SK-N-SH treated with all-trans-retinoic acid at 6 μM for 48 hours (cell line): Measurements from ENCODE around the gene PTPN13.

Experiments
- ATAC-seq: fragments of 200-7000 bp; cut with Tn5 transposase; 3 replicates; pipeline ENCODE4 v1.9.1; 2020; ENCODE audit warnings: mild to moderate bottlenecking, moderate library complexity
- ARNTL ChIP-seq: fragments of 450-650 bp; formaldehyde crosslinking; IDR thresholded peaks from 2 replicates; pipeline ENCODE4 v1.5.0; 2020; ENCODE audit warnings: low read depth, mild to moderate bottlenecking, moderate library complexity, borderline replicate concordance
- BACH2 ChIP-seq: fragments of 250-450 bp; sonication (Bioruptor Pico); IDR thresholded peaks from 2 replicates; pipeline ENCODE4 v1.9.0; 2021; ENCODE audit warnings: mild to moderate bottlenecking, borderline replicate concordance
- CREB5 ChIP-seq: fragments of 250-450 bp; sonication (Bioruptor Pico); IDR thresholded peaks from 2 replicates; pipeline ENCODE4 v1.5.1; 2020; ENCODE audit warnings: low read depth, mild to moderate bottlenecking, moderate library complexity
- CSDC2 ChIP-seq: fragments of 250-450 bp; sonication (Bioruptor Pico); IDR thresholded peaks from 2 replicates; pipeline ENCODE4 v1.5.0; 2020; ENCODE audit warnings: mild to moderate bottlenecking, moderate library complexity
- ESRRG ChIP-seq: fragments of 250-450 bp; sonication (Bioruptor Pico); IDR thresholded peaks from 2 replicates; pipeline ENCODE4 v1.6.1; 2021; ENCODE audit warnings: mild to moderate bottlenecking
- GLIS3 ChIP-seq: fragments of 250-450 bp; sonication (Bioruptor Pico); IDR thresholded peaks from 2 replicates; pipeline ENCODE4 v1.5.0; 2020; ENCODE audit warnings: mild to moderate bottlenecking, moderate library complexity
- ISL1 ChIP-seq: fragments of 250-450 bp; sonication (Bioruptor Pico); IDR thresholded peaks from 2 replicates; pipeline ENCODE4 v2.1.2; 2022; ENCODE audit warnings: mild to moderate bottlenecking, moderate library complexity
- OSR1 ChIP-seq: fragments of 250-450 bp; sonication (Bioruptor Pico); IDR thresholded peaks from 2 replicates; pipeline ENCODE4 v1.8.0; 2022; ENCODE audit warnings: moderate library complexity, mild to moderate bottlenecking, inconsistent platforms
- PATZ1 ChIP-seq: fragments of 250-450 bp; sonication (Bioruptor Pico); IDR thresholded peaks from 2 replicates; pipeline ENCODE4 v1.8.0; 2020; ENCODE audit warnings: mild to moderate bottlenecking, moderate library complexity, borderline replicate concordance
- POU6F1 ChIP-seq: fragments of 250-450 bp; sonication (Bioruptor Pico); IDR thresholded peaks from 2 replicates; pipeline ENCODE4 v1.8.0; 2021; ENCODE audit warnings: low read depth, mild to moderate bottlenecking, moderate library complexity, borderline replicate concordance
- PPARA ChIP-seq: fragments of 250-450 bp; sonication (Bioruptor Pico); IDR thresholded peaks from 2 replicates; pipeline ENCODE4 v1.5.0; 2020; ENCODE audit warnings: mild to moderate bottlenecking, borderline replicate concordance
- RARB ChIP-seq: fragments of 250-450 bp; sonication (Bioruptor Pico); IDR thresholded peaks from 2 replicates; pipeline ENCODE4 v1.8.0; 2021; ENCODE audit warnings: mild to moderate bottlenecking, moderate library complexity
- SNAI2 ChIP-seq: fragments of 250-450 bp; sonication (Bioruptor Pico); IDR thresholded peaks from 2 replicates; pipeline ENCODE4 v1.5.0; 2020; ENCODE audit warnings: mild to moderate bottlenecking, moderate library complexity
- TCF4 ChIP-seq: fragments of 250-450 bp; sonication (Bioruptor Pico); IDR thresholded peaks from 2 replicates; pipeline ENCODE4 v1.8.0; 2021; ENCODE audit warnings: mild to moderate bottlenecking, moderate library complexity, borderline replicate concordance
- TOX ChIP-seq: fragments of 250-450 bp; sonication (Bioruptor Pico); IDR thresholded peaks from 2 replicates; pipeline ENCODE4 v1.8.0; 2021; ENCODE audit warnings: mild to moderate bottlenecking, moderate library complexity, borderline replicate concordance
- TSHZ2 ChIP-seq: fragments of 250-450 bp; sonication (Bioruptor Pico); IDR thresholded peaks from 2 replicates; pipeline ENCODE4 v1.5.0; 2020; ENCODE audit warnings: mild to moderate bottlenecking, moderate library complexity
- ZC3H10 ChIP-seq: fragments of 250-450 bp; sonication (Bioruptor Pico); IDR thresholded peaks from 2 replicates; pipeline ENCODE4 v1.5.1; 2021; ENCODE audit warnings: mild to moderate bottlenecking, moderate library complexity
- ZFP30 ChIP-seq: fragments of 450-650 bp; formaldehyde crosslinking; IDR thresholded peaks from 2 replicates; pipeline ENCODE4 v1.5.0; 2022; ENCODE audit warnings: mild to moderate bottlenecking, moderate library complexity
- ZNF565 ChIP-seq: fragments of 450-650 bp; formaldehyde crosslinking; conservative IDR thresholded peaks from 2 replicates; pipeline ENCODE4 v1.5.0; 2020; ENCODE audit warnings: low read depth, mild to moderate bottlenecking, moderate library complexity
- ZNF70 ChIP-seq: fragments of 450-650 bp; formaldehyde crosslinking; IDR thresholded peaks from 2 replicates; pipeline ENCODE4 v1.5.0; 2020; ENCODE audit warnings: mild to moderate bottlenecking, moderate library complexity
- TF ChIP-seq, protein P1 (sequence below): fragments of 250-450 bp; sonication (Bioruptor Pico); IDR thresholded peaks from 2 replicates; pipeline ENCODE4 v1.5.1; 2021; ENCODE audit warnings: mild to moderate bottlenecking, moderate library complexity

Gene PTPN13

GRCh38 chr4:86613734-86614133 lies 19.6 kb downstream of the PTPN13 start:
- no peak for TF ChIP-seq PPARA (CRISPR knock-in tag)
- TF ChIP-seq ZC3H10 (CRISPR knock-in tag): no peak
- no peak for TF ChIP-seq BACH2 (CRISPR knock-in tag)
- no peak for TF ChIP-seq ESRRG (CRISPR knock-in tag)
- TF ChIP-seq CREB5 (CRISPR knock-in tag): no peak
- TF ChIP-seq ZFP30 (CRISPR knock-in tag): no peak
- TF ChIP-seq ZNF565: no peak
- TF ChIP-seq TSHZ2: no peak
- no peak for TF ChIP-seq TOX
- TF ChIP-seq, protein P1, sequence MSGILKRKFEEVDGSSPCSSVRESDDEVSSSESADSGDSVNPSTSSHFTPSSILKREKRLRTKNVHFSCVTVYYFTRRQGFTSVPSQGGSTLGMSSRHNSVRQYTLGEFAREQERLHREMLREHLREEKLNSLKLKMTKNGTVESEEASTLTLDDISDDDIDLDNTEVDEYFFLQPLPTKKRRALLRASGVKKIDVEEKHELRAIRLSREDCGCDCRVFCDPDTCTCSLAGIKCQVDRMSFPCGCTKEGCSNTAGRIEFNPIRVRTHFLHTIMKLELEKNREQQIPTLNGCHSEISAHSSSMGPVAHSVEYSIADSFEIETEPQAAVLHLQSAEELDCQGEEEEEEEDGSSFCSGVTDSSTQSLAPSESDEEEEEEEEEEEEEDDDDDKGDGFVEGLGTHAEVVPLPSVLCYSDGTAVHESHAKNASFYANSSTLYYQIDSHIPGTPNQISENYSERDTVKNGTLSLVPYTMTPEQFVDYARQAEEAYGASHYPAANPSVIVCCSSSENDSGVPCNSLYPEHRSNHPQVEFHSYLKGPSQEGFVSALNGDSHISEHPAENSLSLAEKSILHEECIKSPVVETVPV (CRISPR knock-in tag): no peak
- no peak for TF ChIP-seq POU6F1 (CRISPR knock-in tag)
- no peak for TF ChIP-seq ISL1
- TF ChIP-seq ZNF70 (CRISPR knock-in tag): no peak
- TF ChIP-seq CSDC2 (CRISPR knock-in tag): no peak
- TF ChIP-seq SNAI2: no peak
- TF ChIP-seq GLIS3 (CRISPR knock-in tag): no peak
- ATAC-seq: no peak

- TF ChIP-seq ZNF70 (CRISPR knock-in tag) (no peak), CSDC2 (CRISPR knock-in tag) (no peak), PATZ1 (no peak), ARNTL (CRISPR knock-in tag) (no peak), OSR1 (no peak), ZNF565 (no peak), PPARA (CRISPR knock-in tag) (no peak), POU6F1 (CRISPR knock-in tag) (no peak), BACH2 (CRISPR knock-in tag) (no peak), ZFP30 (CRISPR knock-in tag) (no peak), ISL1 (no peak), TSHZ2 (no peak), ZC3H10 (CRISPR knock-in tag) (no peak), TCF4 (CRISPR knock-in tag) (no peak), GLIS3 (CRISPR knock-in tag) (no peak), ESRRG (CRISPR knock-in tag) (no peak), RARB (no peak), TOX (no peak)
- TF ChIP-seq, protein P1 (CRISPR knock-in tag): no peak
- no peak for ATAC-seq
These were observed 20.8 kb downstream of the PTPN13 start for GRCh38 chr4:86614865-86615264.
